T-helper 2 cell treated with Interferon-gamma antibody and Interleukin-4, amounts not matched to agents 100 ng/mL and 5 ng/mL, for 36 hours (primary cell): ENCODE results near the gene DLX6. TPM values are rescaled to one million over a fixed set of nuclear protein-coding genes. Genes with fewer than 3 reads are reported as not detected.

Experiments
- intact Hi-C: fragments of 100-400 bp; cut with micrococcal nuclease; formaldehyde crosslinking; loops from one replicate; pipeline ENCODE4 v1.15.1; 2023
- total RNA-seq: library from RNA; stranded (reverse); gene quantifications from 2 replicates; pipeline ENCODE4 v1.2.3, GENCODE V29; 2022

DLX6 gene
- total RNA-seq, 1 donor from 2014 or later, result not detected

- intact Hi-C loops, result loop anchor here (5.0 kb wide), 1 partner anchor 593 kb away; no protein-coding TSS in a partner anchor
Observed at GRCh38 chr7:97009753-97010732, 4.7 kb downstream of the DLX6 start.

DNA sequence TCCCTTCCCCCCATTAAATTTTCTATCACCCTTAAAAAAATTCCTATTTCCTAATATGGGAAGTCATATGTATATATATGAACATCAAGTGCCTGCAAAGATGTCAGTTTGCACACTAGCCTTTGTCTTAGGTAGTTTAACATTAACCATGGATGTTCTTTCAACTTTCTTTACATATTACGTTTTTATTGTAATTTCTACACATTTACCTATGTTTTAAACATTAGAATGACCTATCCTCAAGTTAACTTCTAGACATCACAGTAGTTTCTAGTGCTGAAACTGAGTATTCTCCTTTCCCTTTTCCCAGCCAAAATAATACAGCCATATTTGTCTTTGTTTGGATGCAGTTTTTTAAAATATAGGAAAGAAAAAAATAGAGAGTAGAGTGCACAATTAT lies 5.8 kb downstream of the DLX6 start:
- intact Hi-C loops, result loop anchor here (5.0 kb wide), 1 partner anchor 594 kb away; no protein-coding TSS in a partner anchor

GRCh38 chr7:97011536-97012364 lies 6.4 kb downstream of the DLX6 start:
- intact Hi-C loops, result loop anchor here (5.0 kb wide), 1 partner anchor 594 kb away; no protein-coding TSS in a partner anchor

DNA sequence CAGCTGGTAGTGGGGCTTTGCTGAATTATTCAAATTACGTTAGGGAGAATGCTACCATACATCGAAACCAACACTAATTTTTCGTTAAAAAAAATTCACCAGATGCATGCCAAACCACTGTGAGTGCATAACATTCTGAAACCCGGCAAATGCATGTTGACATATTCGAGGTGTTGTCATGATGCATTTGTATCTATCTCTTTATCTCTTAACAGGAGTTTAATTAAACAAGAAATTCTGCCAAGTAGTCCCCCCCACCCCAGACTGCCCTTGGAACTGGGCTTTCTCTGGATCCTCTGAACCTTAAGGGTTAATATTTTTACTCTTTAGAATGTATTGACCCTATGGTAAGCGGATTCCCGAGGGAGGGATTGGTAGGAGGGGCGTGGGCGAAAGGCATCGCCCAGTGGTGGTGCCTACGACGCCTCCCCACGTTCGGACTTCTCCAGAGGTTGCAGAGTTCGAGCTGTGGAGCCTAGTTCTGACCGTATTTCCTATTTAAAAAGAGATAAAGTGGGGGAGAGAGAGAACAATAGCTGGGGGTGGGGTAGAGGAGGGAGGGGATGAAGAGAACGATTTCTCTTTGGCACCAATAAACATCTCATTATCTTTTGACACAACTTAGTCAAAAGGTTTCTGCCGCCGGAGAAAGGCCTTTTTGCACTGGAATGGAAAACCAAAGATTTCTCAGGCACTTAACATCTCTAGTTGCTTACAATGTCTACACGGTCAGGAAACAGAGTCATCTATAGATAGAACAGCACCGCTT lies 7.2 kb downstream of the DLX6 start:
- intact Hi-C loops, result loop anchor here (5.0 kb wide), 1 partner anchor 595 kb away; no protein-coding TSS in a partner anchor

GRCh38 chr7:97013134-97013844 lies 7.9 kb downstream of the DLX6 start:
- intact Hi-C loops, result loop anchor here (5.0 kb wide), 1 partner anchor 596 kb away; no protein-coding TSS in a partner anchor

- intact Hi-C loops, result loop anchor here (1.0 to 5.0 kb wide), 2 partner anchors 9 to 596 kb away; no protein-coding TSS in a partner anchor
Observed at GRCh38 chr7:97013845-97014134, 8.4 kb downstream of the DLX6 start.

- intact Hi-C loops, result loop anchor here (1.0 to 5.0 kb wide), 2 partner anchors 8 to 597 kb away; no protein-coding TSS in a partner anchor
Observed at GRCh38 chr7:97014145-97014750, 8.9 kb downstream of the DLX6 start.

DNA sequence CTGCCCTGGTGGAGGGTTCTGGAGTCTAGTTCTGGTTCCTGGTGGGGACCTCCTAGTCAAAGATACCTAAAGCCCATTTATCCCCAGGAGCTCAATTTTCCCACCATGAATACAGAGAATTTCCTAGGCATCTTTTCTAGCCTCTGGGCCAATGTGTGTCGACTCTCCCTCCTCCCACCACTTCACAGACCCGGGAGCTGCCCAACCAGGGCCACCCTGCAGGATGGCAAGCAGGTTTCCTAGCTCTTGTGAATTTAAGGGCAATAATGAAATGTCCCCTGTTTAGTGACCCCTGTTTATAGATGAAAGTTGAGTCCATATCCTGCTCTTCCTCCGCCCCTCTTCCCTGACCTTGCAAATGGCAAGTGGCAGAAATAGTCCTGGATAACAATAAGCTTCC lies 9.9 kb downstream of the DLX6 start:
- intact Hi-C loops, result no loop called here

- intact Hi-C loops, result no loop called here
Observed at GRCh38 chr7:97015756-97016380, 10.5 kb downstream of the DLX6 start.

DNA sequence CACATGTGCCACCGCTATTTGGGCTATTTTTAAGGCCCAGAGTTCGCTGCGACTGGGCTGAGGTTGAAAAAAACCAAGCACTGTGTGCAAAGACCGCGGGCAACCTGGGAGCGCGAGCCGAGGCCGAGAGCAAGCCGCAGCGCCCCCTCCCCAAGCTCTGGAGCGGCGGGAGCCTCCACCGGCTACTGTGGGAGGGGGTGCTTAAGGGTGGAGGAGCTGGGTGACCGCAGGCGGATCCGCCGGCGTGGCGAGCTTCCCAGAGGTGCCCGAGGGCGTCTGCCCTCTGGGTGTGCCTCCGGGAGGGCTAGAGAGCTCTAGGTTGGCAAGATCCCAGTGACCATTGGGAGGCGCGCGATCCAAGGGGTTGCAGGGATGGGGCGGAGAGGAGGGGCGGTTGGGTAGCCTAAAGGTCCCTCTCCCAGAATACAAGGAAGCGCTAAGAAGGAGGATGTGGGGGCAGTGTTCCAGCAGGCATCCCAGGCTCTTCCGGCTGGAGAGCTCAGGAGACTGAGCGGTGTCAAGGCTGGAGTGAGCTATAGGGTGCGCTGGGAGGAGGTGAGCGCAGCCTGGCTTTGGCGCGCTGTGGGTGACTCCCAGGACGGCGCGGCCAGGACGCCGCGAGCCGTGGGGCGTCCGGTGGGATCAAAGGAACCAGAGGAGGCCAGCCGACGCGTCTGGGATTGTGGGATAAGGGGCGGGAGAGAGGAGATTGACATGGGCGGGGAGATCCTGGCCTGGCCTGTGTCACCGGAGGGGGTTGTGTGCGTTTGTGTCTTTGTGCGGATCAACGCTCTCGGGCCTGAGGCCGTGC lies 11.2 kb downstream of the DLX6 start:
- intact Hi-C loops, result no loop called here

DNA sequence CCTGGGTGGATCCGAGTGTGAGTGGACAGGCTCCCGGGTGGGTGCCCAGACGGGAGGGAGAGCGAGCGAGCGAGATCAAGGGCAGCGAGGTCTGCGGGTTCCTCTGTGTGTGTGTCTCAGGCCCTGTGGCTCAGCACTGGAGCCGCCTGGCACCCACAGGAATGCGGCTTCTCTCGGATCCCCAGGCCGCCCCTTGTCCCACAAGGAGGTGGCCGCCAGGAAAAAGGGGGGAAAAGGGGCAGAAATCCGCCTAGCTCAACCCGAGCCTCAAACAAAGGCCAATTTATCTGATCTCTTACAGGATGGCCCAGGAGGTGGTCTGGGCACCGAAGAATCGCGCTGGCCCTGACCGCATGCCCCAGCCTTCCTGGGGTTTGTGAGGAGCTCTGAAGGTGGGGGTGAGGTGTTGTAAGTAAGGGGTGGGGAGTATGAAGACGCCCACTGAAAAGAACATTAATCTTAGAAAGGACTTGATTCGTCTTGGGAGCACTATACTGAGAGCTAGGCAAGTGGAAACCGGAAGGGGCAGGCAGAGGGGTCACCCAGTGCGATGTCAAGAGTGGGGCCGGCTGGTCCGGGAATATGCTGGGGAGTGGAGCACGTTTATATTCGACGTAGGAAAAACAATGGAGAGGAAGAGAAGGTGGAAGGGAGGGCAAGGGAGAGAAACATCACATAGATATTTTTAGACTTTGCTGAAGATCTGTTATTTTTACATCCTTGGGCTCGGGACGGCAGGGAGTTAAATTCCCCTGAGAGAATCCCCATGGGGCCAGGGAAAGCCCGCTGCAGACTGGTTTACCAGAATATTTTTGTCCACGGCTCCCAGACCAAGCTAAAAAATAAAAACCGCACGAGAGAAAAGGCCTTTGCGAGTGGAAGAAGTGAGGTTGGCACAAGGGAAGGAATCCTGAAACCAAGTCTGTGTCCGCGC lies 12.1 kb downstream of the DLX6 start:
- intact Hi-C loops, result no loop called here

DNA sequence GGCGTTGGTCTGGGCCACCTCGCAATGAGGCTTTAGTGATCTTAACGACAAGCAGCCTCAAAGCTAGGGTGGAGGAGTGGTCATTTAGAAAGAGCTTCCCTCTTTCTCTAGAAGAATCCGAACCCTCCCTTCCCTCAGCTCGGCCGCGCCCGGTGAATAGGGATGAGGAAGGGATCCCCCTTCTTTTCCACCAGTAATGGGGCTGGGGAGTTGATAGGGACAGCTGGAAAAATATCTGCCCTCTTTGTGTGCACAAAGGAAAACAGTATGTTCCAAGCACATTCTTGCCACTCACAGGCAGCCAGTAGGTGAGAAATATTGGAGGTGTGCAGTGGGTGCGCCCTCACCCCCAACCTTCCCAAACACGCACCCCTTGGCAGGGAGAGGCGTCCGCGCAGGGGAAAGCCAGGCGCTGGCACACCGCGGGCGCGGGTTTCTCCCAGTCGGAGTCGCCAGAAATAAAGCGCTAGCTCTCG lies 12.8 kb downstream of the DLX6 start:
- intact Hi-C loops, result no loop called here

DNA sequence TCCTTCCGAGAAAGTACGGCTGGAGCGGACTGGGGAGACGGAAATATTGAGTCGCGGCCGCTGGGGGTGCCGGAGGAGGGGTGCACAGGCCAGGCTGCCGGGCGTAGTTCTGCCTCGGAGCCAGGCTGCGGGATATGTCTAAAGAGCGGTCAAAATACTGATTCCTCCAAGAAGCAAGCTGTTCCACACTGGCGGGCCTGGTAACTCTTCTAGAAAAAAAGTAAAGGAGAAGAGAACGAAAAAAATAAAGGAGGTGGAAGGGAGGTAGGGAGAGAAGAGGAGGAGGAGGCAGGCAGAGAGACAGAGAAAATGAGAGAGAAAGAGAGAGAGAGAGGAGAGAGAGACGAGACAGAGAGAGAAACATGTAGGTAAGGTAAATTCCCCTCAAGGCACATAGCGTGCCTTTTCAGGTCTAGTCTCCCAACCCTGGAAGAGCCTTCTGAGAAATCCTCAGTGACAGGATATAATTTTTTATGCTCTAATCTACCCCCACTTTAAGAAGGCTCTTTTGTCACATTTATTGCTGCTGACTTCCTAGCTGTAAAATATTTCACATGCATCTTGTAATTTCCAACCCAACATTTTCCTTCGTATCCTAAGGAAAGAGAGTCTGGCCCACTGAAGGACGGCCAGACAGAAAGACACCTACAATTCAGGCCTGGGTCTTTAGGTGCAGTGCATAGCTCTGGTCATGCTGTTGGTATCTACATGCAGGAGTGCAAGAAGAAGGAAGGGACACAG lies 13.6 kb downstream of the DLX6 start:
- intact Hi-C loops, result no loop called here

DNA sequence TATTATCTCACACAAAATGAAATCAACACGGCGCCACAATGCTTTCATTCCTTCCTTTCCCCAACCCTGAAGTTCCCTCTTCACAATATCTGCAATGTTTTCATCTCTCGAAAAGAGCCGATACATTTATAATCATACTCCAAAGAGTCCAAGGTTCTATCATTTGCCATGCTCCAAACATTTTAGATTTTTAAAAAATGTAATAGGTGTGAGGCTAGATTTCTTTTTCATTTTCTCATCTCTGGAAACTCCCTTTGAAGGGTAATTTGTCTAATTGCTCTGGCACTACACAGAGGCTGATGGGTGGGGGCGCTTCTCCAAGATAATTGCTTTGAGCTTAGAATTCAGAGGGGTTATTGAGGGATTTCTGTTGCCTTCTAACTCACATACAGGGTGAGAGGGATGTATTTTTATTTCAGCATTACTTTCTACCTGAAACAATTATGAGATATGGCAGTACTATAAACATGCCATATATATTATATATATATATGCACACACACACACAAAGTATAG lies 14.4 kb downstream of the DLX6 start:
- intact Hi-C loops, result loop anchor here (10.0 kb wide), 2 partner anchors 245 to 715 kb away; partner anchors contain the start of gene TAC1

DNA sequence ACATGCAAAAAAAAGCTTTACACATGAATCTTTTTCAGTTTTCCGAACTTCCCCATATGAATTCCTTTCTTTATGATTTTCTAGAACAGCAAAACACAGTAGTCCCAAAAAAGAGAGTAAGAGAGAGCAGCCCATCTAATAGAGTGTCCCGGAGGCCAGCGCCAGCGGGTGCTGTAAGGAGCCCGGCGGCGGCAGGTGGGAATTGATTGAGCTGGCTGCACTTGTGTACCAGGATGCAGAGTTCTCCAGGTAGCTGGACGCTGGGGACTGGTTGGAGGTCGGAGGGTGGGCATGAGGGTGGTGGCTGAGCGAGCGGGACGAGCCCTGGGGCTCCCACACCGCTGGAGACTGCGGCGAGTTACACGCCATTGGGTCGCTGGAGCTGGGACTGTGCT lies 15.2 kb downstream of the DLX6 start:
- intact Hi-C loops, result loop anchor here (10.0 kb wide), 2 partner anchors 246 to 714 kb away; partner anchors contain the start of gene TAC1
